ENCODE measurements around the gene CYFIP2.

CYFIP2 gene

GRCh38 chr5:157372472-157372822 lies 106.5 kb downstream of the CYFIP2 start:
- Histone ChIP-seq H2BK120ac (ENCODE audit: insufficient read depth, low read length, poor library complexity) (peak overlapping the region; percentile 95), H3K4me2 (ENCODE audit: low read length) (no peak overlapping the region), H4K8ac (ENCODE audit: low read depth, low read length) (peak overlapping the region; percentile 74), H3K79me1 (ENCODE audit: low read length) (peaks cover 30% of the 10 kb centered on the region), H3K18ac (ENCODE audit: low read length) (peak overlapping the region; percentile 61), H3K4ac (ENCODE audit: low read depth, low read length) (peak overlapping the region; percentile 24), H2AFZ (ENCODE audit: insufficient read depth, low read length, poor library complexity) (no peak overlapping the region), H3K9ac (ENCODE audit: low read length) (no peak overlapping the region), H3K14ac (ENCODE audit: low read length) (peak overlapping the region; percentile 45), H3K27me3 (ENCODE audit: insufficient read depth, low read length) (no peaks in the 10 kb centered on the region), H4K12ac (ENCODE audit: low read depth, low read length) (no peak overlapping the region), H3K9me3 (ENCODE audit: insufficient read depth, low read depth, low read length) (no peaks in the 10 kb centered on the region), H2AK5ac (ENCODE audit: low read length) (peak overlapping the region; percentile 1), H3K27ac (ENCODE audit: low read depth, low read length) (no peak overlapping the region), H4K91ac (ENCODE audit: low read depth, low read length) (peak overlapping the region; percentile 16), H2BK12ac (ENCODE audit: low read length) (peak overlapping the region; percentile 88), H2BK5ac (ENCODE audit: low read depth, low read length, poor library complexity) (peak overlapping the region; percentile 78), H3K23ac (ENCODE audit: low read length) (no peak overlapping the region), H3K79me2 (ENCODE audit: control insufficient read depth, insufficient read depth, low read length, poor library complexity) (peaks cover 3% of the 10 kb centered on the region), H3K4me1 (ENCODE audit: control insufficient read depth in 1 of 2, insufficient read depth in 2 of 2, low read length in 2 of 2) (peaks cover 5 to 18% of the 10 kb centered on the region in 2 experiments), H3K36me3 (ENCODE audit: control insufficient read depth in 1 of 2, insufficient read depth in 2 of 2, low read length in 2 of 2) (peaks cover 8 to 9% of the 10 kb centered on the region in 2 experiments), H3K4me3 (ENCODE audit: low read depth, low read length) (no peak overlapping the region)
- no CpG with 5 or more reads among the region's 4 CpGs for WGBS (ENCODE audit: extremely low coverage, insufficient coverage, insufficient read length)
- no peak for DNase-seq

GRCh38 chr5:157378509-157378908 lies 112.6 kb downstream of the CYFIP2 start:
- H4K12ac ChIP-seq (ENCODE audit: low read depth, low read length) = no peak overlapping the region
- H3K9me3 ChIP-seq (ENCODE audit: insufficient read depth, low read depth, low read length) = no peaks in the 10 kb centered on the region
- peak overlapping the region; percentile 87 for H4K91ac ChIP-seq (ENCODE audit: low read depth, low read length)
- no peak overlapping the region for H3K4me3 ChIP-seq (ENCODE audit: low read depth, low read length)
- H2AK5ac ChIP-seq (ENCODE audit: low read length) = peak overlapping the region; percentile 5
- peak overlapping the region; percentile 15 for H2BK5ac ChIP-seq (ENCODE audit: low read depth, low read length, poor library complexity)
- H3K4me2 ChIP-seq (ENCODE audit: low read length) = peak overlapping the region; percentile 8
- H3K27me3 ChIP-seq (ENCODE audit: insufficient read depth, low read length) = no peaks in the 10 kb centered on the region
- H3K79me1 ChIP-seq (ENCODE audit: low read length) = peaks cover 45% of the 10 kb centered on the region
- no peak overlapping the region for H3K18ac ChIP-seq (ENCODE audit: low read length)
- H2BK12ac ChIP-seq (ENCODE audit: low read length) = peak overlapping the region; percentile 50
- peak overlapping the region; percentile 75 for H3K27ac ChIP-seq (ENCODE audit: low read depth, low read length)
- H2AFZ ChIP-seq (ENCODE audit: insufficient read depth, low read length, poor library complexity) = no peak overlapping the region
- H2BK120ac ChIP-seq (ENCODE audit: insufficient read depth, low read length, poor library complexity) = peak overlapping the region; percentile 50
- peak in 1 of 2 donors; percentile 49 for DNase-seq
- H3K14ac ChIP-seq (ENCODE audit: low read length) = peak overlapping the region; percentile 10
- H3K23ac ChIP-seq (ENCODE audit: low read length) = no peak overlapping the region
- no CpG with 5 or more reads among the region's 6 CpGs for WGBS (ENCODE audit: extremely low coverage, insufficient coverage, insufficient read length)
- peaks cover 11% of the 10 kb centered on the region for H3K79me2 ChIP-seq (ENCODE audit: control insufficient read depth, insufficient read depth, low read length, poor library complexity)
- H4K8ac ChIP-seq (ENCODE audit: low read depth, low read length) = peak overlapping the region; percentile 20
- peaks cover 11 to 24% of the 10 kb centered on the region in 2 experiments for H3K4me1 ChIP-seq (ENCODE audit: control insufficient read depth in 1 of 2, insufficient read depth in 2 of 2, low read length in 2 of 2)
- H3K36me3 ChIP-seq (ENCODE audit: control insufficient read depth in 1 of 2, insufficient read depth in 2 of 2, low read length in 2 of 2) = peaks cover 6 to 8% of the 10 kb centered on the region in 2 experiments
- H3K4ac ChIP-seq (ENCODE audit: low read depth, low read length) = peak overlapping the region; percentile 58
- no peak overlapping the region for H3K9ac ChIP-seq (ENCODE audit: low read length)

- H4K91ac ChIP-seq (ENCODE audit: low read depth, low read length) = no peak overlapping the region
- no peak overlapping the region for H3K23ac ChIP-seq (ENCODE audit: low read length)
- no peak overlapping the region for H3K9ac ChIP-seq (ENCODE audit: low read length)
- peaks cover 14 to 30% of the 10 kb centered on the region in 2 experiments for H3K4me1 ChIP-seq (ENCODE audit: control insufficient read depth in 1 of 2, insufficient read depth in 2 of 2, low read length in 2 of 2)
- DNase-seq = no peak
- no peak overlapping the region for H2BK120ac ChIP-seq (ENCODE audit: insufficient read depth, low read length, poor library complexity)
- H3K36me3 ChIP-seq (ENCODE audit: control insufficient read depth in 1 of 2, insufficient read depth in 2 of 2, low read length in 2 of 2) = peaks cover 4 to 8% of the 10 kb centered on the region in 2 experiments
- no peaks in the 10 kb centered on the region for H3K9me3 ChIP-seq (ENCODE audit: insufficient read depth, low read depth, low read length)
- no peak overlapping the region for H2AFZ ChIP-seq (ENCODE audit: insufficient read depth, low read length, poor library complexity)
- H4K12ac ChIP-seq (ENCODE audit: low read depth, low read length) = no peak overlapping the region
- H2BK5ac ChIP-seq (ENCODE audit: low read depth, low read length, poor library complexity) = peak overlapping the region; percentile 59
- peaks cover 14% of the 10 kb centered on the region for H3K79me2 ChIP-seq (ENCODE audit: control insufficient read depth, insufficient read depth, low read length, poor library complexity)
- H3K27me3 ChIP-seq (ENCODE audit: insufficient read depth, low read length) = no peaks in the 10 kb centered on the region
- H3K4ac ChIP-seq (ENCODE audit: low read depth, low read length) = no peak overlapping the region
- no peak overlapping the region for H3K4me2 ChIP-seq (ENCODE audit: low read length)
- peak overlapping the region; percentile 98 for H3K27ac ChIP-seq (ENCODE audit: low read depth, low read length)
- H2BK12ac ChIP-seq (ENCODE audit: low read length) = no peak overlapping the region
- no peak overlapping the region for H4K8ac ChIP-seq (ENCODE audit: low read depth, low read length)
- H3K18ac ChIP-seq (ENCODE audit: low read length) = no peak overlapping the region
- no peak overlapping the region for H2AK5ac ChIP-seq (ENCODE audit: low read length)
- H3K4me3 ChIP-seq (ENCODE audit: low read depth, low read length) = no peak overlapping the region
- no peak overlapping the region for H3K14ac ChIP-seq (ENCODE audit: low read length)
- H3K79me1 ChIP-seq (ENCODE audit: low read length) = peaks cover 56% of the 10 kb centered on the region
- WGBS (ENCODE audit: extremely low coverage, insufficient coverage, insufficient read length) = no CpG with 5 or more reads among the region's 3 CpGs
Observed at GRCh38 chr5:157379983-157380382, 114.1 kb downstream of the CYFIP2 start.

- peak overlapping the region; percentile 100 for H2BK12ac ChIP-seq (ENCODE audit: low read length)
- no peak overlapping the region for H2AFZ ChIP-seq (ENCODE audit: insufficient read depth, low read length, poor library complexity)
- peak overlapping the region; percentile 91 for H2AK5ac ChIP-seq (ENCODE audit: low read length)
- H3K36me3 ChIP-seq (ENCODE audit: control insufficient read depth in 1 of 2, insufficient read depth in 2 of 2, low read length in 2 of 2) = peaks cover 0 to 2% of the 10 kb centered on the region in 2 experiments
- peak overlapping the region; percentile 83 for H4K8ac ChIP-seq (ENCODE audit: low read depth, low read length)
- H3K4me2 ChIP-seq (ENCODE audit: low read length) = no peak overlapping the region
- H4K12ac ChIP-seq (ENCODE audit: low read depth, low read length) = peak overlapping the region; percentile 36
- H3K23ac ChIP-seq (ENCODE audit: low read length) = no peak overlapping the region
- no peak overlapping the region for H3K9ac ChIP-seq (ENCODE audit: low read length)
- peak overlapping the region; percentile 92 for H3K18ac ChIP-seq (ENCODE audit: low read length)
- H3K14ac ChIP-seq (ENCODE audit: low read length) = peak overlapping the region; percentile 98
- peaks cover 14 to 38% of the 10 kb centered on the region in 2 experiments for H3K4me1 ChIP-seq (ENCODE audit: control insufficient read depth in 1 of 2, insufficient read depth in 2 of 2, low read length in 2 of 2)
- peak overlapping the region; percentile 98 for H4K91ac ChIP-seq (ENCODE audit: low read depth, low read length)
- H3K79me2 ChIP-seq (ENCODE audit: control insufficient read depth, insufficient read depth, low read length, poor library complexity) = peaks cover 12% of the 10 kb centered on the region
- peak overlapping the region; percentile 100 for H2BK120ac ChIP-seq (ENCODE audit: insufficient read depth, low read length, poor library complexity)
- H3K27ac ChIP-seq (ENCODE audit: low read depth, low read length) = peak overlapping the region; percentile 43
- H3K27me3 ChIP-seq (ENCODE audit: insufficient read depth, low read length) = no peaks in the 10 kb centered on the region
- no peak for DNase-seq
- no peaks in the 10 kb centered on the region for H3K9me3 ChIP-seq (ENCODE audit: insufficient read depth, low read depth, low read length)
- no peak overlapping the region for H3K4me3 ChIP-seq (ENCODE audit: low read depth, low read length)
- H3K4ac ChIP-seq (ENCODE audit: low read depth, low read length) = peak overlapping the region; percentile 91
- WGBS (ENCODE audit: extremely low coverage, insufficient coverage, insufficient read length) = no CpG with 5 or more reads among the region's 4 CpGs
- peaks cover 52% of the 10 kb centered on the region for H3K79me1 ChIP-seq (ENCODE audit: low read length)
- peak overlapping the region; percentile 97 for H2BK5ac ChIP-seq (ENCODE audit: low read depth, low read length, poor library complexity)
Observed at GRCh38 chr5:157381746-157382145, 115.8 kb downstream of the CYFIP2 start.
